Dendritic cell treated with granulocyte-macrophage colony-stimulating factor and Interleukin-4, amounts not matched to agents 40 ng/mL and 50 ng/mL, for 4 days (primary cell): ENCODE measurements around the gene FNDC11.

Experiments used
- H3K27ac Mint-ChIP-seq: one replicate; pipeline ENCODE4 v1.8.0; 2022; ENCODE audit warnings: mild to moderate bottlenecking, mixed read lengths
- H3K27me3 Mint-ChIP-seq: one replicate; pipeline ENCODE4 v1.8.0; 2022; ENCODE audit warnings: mild to moderate bottlenecking, mixed read lengths
- H3K36me3 Mint-ChIP-seq: one replicate; pipeline ENCODE4 v1.8.0; 2022; ENCODE audit warnings: low read depth, mixed read lengths
- H3K4me1 Mint-ChIP-seq: one replicate; pipeline ENCODE4 v1.8.0; 2022; ENCODE audit warnings: low read depth, mixed read lengths
- H3K4me3 Mint-ChIP-seq: one replicate; pipeline ENCODE4 v1.8.0; 2022; ENCODE audit warnings: mild to moderate bottlenecking, moderate library complexity, mixed read lengths
- H3K9me3 Mint-ChIP-seq: one replicate; pipeline ENCODE4 v1.8.0; 2022; ENCODE audit warnings: mixed read lengths
- intact Hi-C: fragments of 100-400 bp; cut with micrococcal nuclease; formaldehyde crosslinking; loops from one replicate; pipeline ENCODE4 v1.15.0; 2022

Gene FNDC11

DNA sequence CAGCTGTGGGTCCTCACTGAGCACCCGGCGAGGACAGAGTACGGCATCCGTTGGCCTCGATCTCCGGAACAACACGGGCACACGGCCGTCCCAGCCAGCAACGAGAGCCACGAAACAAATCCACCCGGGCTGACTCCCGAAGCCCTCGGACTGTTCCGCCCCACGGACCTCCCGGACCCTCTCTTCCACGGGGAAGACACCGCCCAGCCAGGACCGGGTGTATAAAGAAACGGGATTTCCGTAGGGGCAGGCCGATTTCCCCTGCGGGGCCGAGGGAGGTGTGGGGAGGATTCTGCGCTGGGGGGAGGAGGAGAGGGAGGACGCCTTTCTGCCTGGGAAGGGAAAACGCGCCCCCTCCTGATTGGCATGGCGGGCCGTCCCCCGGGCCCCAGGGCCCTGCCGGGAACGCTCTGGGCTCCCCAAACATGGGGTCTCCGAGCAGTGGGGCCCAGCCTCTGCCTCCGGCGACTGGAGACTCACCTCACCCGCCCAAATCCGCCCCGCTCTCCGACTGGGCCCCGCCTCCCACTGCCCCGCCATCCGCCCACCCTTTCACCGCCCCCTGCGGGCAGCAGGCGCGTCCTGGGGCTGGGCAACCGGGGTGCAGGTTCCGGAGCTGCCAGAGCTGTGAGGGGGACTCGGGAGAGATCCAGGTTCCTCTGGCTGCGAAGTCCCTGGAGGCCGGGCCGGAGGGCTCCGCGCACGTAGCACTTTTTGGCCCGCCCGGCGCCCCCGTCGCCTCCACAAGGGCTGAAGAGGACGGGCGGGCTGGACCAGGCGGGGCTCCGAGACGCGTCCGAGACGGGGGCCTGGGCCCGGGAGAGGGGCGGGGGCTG, 34.1 kb upstream of the FNDC11 start:
- peaks cover 32% of the 10 kb centered on the region for H3K4me1 Mint-ChIP-seq
- peak overlapping the region; percentile 69 for H3K4me3 Mint-ChIP-seq
- H3K27me3 Mint-ChIP-seq: peaks cover 45% of the 10 kb centered on the region
- H3K27ac Mint-ChIP-seq: peak overlapping the region; percentile 17
- intact Hi-C loops: loop anchor here (2.0 kb wide), 1 partner anchor 17 kb away; the partner anchor contains the start of gene PTK6
- H3K9me3 Mint-ChIP-seq: peaks cover 21% of the 10 kb centered on the region
- H3K36me3 Mint-ChIP-seq: peaks cover 33% of the 10 kb centered on the region

DNA sequence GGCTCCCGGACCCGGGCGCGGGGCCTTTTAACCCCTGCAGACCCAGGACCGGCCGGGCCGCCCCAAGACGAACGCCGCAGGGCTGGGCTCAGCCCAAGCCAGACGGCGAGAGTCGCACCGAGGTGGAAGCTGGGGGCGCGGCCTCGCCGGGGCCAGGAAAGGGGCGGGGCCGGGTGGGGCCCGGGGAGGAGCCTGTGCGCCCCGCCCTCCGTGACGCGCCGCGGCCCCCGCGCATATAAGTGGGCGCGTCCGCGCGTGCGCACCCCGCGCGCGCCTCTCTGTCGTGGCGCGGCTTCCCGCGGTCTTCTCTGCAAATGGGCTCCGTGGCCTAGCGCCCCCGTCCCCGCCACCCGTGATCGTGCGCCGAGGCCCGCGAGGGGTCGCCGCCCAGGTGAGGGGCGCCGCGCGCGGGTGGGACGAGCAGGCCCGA, 33.4 kb upstream of the FNDC11 start, which contains the start of gene PPDPF:
PPDPF (plus strand) TSS at position 262 of the 430 bp plus-strand sequence. CDS start 544 bp downstream, outside the sequence.
- Mint-ChIP-seq H3K4me3 (peak within 1 kb of the TSS; percentile 81), H3K27me3 (peaks cover 39% of the 10 kb centered on the region), H3K36me3 (peaks cover 33% of the 10 kb centered on the region), H3K9me3 (peaks cover 16% of the 10 kb centered on the region), H3K27ac (peak within 1 kb of the TSS; percentile 85), H3K4me1 (peaks cover 32% of the 10 kb centered on the region)
- intact Hi-C loops: loop anchor here (2.0 kb wide), 1 partner anchor 16 kb away; the partner anchor contains the start of gene PTK6

DNA sequence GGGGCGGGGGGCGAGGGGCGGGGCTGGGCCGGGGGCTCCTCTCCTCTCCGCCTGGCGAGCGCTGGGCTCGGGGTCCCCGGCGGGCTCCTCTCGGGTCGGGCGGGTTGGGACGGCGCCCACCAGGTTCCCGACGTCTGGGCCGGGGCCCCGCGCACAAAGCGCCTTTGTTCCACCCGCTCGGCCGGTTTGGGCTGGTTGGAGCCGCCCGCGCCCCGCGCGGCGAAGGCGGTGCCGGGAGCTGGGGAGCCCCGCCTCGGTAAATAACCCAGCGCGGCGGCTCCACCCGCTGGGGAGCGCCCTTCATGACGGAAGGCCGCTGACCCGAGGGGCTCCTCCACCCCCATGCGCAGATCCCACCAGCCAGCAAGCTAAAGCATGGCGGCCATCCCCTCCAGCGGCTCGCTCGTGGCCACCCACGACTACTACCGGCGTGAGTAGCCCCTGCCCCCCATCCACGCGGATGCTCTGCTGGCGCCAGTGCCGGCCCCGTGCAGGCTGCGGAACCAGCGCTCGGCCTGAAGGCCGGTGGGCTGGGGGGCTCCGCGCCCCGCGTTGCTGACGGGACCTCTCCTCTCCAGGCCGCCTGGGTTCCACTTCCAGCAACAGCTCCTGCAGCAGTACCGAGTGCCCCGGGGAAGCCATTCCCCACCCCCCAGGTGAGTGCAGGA, 32.9 kb upstream of the FNDC11 start:
- Mint-ChIP-seq H3K9me3 (peaks cover 16% of the 10 kb centered on the region), H3K36me3 (peaks cover 33% of the 10 kb centered on the region), H3K27ac (peak overlapping the region; percentile 85), H3K4me3 (peak overlapping the region; percentile 81), H3K4me1 (peaks cover 38% of the 10 kb centered on the region), H3K27me3 (peaks cover 35% of the 10 kb centered on the region)
- intact Hi-C loops: loop anchor here (2.0 kb wide), 1 partner anchor 16 kb away; the partner anchor contains the start of gene PTK6

DNA sequence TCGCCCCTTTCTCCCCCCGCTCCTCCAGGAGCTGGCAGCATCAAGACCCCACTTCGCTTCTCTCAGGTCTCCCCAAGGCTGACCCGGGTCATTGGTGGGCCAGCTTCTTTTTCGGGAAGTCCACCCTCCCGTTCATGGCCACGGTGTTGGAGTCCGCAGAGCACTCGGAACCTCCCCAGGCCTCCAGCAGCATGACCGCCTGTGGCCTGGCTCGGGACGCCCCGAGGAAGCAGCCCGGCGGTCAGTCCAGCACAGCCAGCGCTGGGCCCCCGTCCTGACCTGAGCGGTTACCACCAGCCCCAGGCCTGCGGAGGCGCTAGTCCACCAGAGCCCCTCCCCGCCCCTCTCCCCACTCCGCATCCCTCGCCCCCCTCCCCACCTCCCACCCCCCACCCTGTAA, 32.4 kb upstream of the FNDC11 start:
- peaks cover 38% of the 10 kb centered on the region for H3K27me3 Mint-ChIP-seq
- H3K9me3 Mint-ChIP-seq: peaks cover 16% of the 10 kb centered on the region
- peaks cover 33% of the 10 kb centered on the region for H3K36me3 Mint-ChIP-seq
- peak overlapping the region; percentile 85 for H3K27ac Mint-ChIP-seq
- intact Hi-C loops: loop anchor here (2.0 kb wide), 1 partner anchor 15 kb away; the partner anchor contains the start of gene PTK6
- peak overlapping the region; percentile 81 for H3K4me3 Mint-ChIP-seq
- H3K4me1 Mint-ChIP-seq: peaks cover 40% of the 10 kb centered on the region

DNA sequence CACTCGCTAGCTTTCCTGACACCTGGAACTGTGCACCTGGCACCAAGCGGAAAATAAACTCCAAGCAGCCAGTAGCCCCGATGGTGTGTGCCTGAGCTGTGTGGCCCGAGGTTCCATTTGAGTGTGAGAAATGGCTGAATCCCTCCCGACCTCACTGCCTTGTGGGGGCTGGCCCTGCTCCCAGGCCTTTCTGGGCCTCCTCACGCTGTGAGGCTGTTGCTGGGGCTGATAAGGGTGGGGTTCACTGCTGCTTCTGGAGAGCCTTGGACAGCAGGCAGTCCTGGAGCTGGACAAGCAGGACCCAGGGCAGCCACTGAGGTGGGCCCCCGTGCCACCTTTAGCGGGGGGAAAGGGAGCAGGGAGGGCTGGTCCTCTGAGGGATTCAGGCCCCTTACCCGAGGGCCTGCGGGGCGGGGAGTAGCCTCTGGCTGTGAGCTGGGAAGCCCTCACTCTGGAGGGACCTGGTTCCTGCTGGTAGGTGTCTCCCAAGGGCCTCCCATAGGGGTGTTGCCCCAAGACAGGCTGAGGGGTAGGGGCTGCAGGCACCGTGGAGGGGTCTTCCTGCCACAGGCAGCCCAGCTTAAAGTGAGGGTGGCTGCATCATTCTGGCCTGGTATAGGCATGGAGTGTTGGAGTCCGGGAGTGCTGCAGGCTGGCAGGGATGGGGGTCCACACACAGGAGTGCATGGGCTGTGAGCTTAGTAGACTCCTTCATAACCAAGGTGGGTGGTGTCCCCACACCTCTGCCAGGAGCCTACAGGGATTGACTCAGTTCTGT, 31.7 kb upstream of the FNDC11 start:
- Mint-ChIP-seq H3K9me3 (peaks cover 16% of the 10 kb centered on the region), H3K4me3 (peak overlapping the region; percentile 51), H3K4me1 (peaks cover 40% of the 10 kb centered on the region), H3K27me3 (peaks cover 38% of the 10 kb centered on the region), H3K27ac (peak overlapping the region; percentile 22), H3K36me3 (peaks cover 39% of the 10 kb centered on the region)
- intact Hi-C loops: no loop called here

DNA sequence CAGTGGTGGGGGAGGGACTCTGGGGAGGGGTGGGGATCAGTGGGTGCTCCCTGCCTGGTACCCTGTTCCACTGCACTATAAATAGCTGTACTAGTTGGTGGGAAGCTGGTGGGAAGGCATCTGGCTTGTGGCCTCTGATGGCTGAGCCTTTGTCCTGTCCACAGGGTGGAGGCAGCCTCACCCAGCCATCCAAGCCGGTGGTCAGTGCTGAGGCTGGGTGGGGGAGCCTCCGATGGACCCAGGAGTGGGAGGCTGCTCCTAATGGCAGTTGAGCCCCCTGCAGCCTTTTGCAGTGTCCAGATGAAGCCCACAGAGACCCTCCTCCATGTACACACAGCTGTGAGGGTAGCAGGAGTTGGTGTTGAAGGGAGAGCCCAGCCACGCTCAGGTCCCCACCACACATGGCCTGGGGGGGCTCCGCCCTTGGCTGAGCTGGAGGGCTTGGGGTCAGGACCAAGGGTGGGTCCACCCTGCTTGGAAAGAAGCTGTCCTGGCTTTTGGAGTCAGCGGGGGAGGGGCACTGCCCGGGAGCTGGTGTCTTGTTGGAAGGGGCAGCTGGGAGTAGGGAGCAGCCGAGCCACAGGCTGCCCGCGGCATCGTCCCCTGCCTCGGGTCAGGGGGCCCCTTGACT, 30.9 kb upstream of the FNDC11 start:
- peaks cover 40% of the 10 kb centered on the region for H3K4me1 Mint-ChIP-seq
- no peak overlapping the region for H3K27ac Mint-ChIP-seq
- intact Hi-C loops: no loop called here
- H3K27me3 Mint-ChIP-seq: peaks cover 29% of the 10 kb centered on the region
- no peak overlapping the region for H3K4me3 Mint-ChIP-seq
- peaks cover 40% of the 10 kb centered on the region for H3K36me3 Mint-ChIP-seq
- peaks cover 16% of the 10 kb centered on the region for H3K9me3 Mint-ChIP-seq

DNA sequence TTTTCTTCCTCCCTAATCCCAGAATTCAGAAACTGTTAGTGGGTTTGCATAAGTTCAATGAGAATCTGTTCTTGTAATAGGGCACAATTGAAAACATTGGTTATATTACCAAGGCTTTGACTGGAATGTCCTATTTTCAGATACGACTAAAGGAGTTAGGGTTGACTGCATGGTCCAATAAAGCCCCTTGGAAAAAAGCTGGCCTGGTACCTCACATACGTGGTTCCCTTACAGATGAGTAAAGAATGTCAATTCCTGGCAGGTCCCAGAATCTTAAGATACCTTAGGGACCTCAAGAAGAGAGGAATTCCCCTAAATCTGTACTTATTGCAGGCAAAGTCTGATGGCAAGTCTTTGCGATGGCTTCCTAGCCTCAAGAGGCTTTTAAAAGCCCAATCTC, 28.8 kb upstream of the FNDC11 start:
- Mint-ChIP-seq H3K4me3 (no peak overlapping the region), H3K4me1 (peaks cover 29% of the 10 kb centered on the region), H3K36me3 (peaks cover 48% of the 10 kb centered on the region), H3K27me3 (peaks cover 25% of the 10 kb centered on the region), H3K9me3 (peaks cover 16% of the 10 kb centered on the region), H3K27ac (no peak overlapping the region)
- intact Hi-C loops: no loop called here

DNA sequence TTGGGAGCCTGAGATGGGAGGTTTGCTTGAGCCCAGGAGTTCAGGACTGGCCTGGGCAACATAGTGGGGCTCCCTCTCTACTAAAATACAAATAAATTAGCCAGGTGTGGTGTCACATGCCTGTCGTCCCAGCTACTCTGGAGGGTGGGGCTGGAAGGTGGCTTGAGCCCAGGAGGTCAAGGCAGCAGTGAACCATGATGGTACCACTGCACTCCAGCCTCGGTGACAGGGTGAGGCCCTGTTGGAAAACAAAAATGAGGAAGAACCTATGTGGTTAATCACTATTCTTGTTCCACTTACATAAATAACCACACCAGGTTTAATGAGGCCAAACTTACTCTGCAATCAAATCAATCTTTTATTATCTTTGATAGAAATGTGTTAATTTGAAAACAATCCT, 28.0 kb upstream of the FNDC11 start:
- Mint-ChIP-seq H3K9me3 (peaks cover 16% of the 10 kb centered on the region), H3K4me1 (peaks cover 29% of the 10 kb centered on the region), H3K27ac (no peak overlapping the region), H3K36me3 (peaks cover 46% of the 10 kb centered on the region), H3K27me3 (peaks cover 29% of the 10 kb centered on the region), H3K4me3 (no peak overlapping the region)
- intact Hi-C loops: no loop called here

DNA sequence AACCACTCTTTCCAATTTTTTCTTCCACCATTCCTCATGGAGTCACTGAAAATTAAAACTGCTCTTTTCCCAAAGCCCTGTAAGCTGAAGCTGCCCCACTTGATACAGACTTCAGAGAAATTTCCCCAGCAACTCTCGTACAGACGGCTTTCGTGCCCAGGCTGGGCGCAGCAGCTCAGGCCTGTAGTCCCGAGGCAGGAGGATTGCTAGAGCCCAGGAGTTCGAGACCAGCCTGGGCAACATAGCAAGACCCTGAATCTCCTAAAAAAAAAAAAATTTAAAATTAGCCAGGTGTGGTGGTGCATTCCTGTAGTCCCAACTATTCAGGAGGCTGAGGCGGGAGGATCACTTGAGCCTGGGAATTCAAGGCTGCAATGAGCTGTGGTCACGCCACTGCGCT, 26.8 kb upstream of the FNDC11 start:
- Mint-ChIP-seq H3K9me3 (peaks cover 16% of the 10 kb centered on the region), H3K4me3 (no peak overlapping the region), H3K27ac (no peak overlapping the region), H3K36me3 (peaks cover 39% of the 10 kb centered on the region), H3K4me1 (peaks cover 20% of the 10 kb centered on the region), H3K27me3 (peaks cover 30% of the 10 kb centered on the region)
- intact Hi-C loops: no loop called here

DNA sequence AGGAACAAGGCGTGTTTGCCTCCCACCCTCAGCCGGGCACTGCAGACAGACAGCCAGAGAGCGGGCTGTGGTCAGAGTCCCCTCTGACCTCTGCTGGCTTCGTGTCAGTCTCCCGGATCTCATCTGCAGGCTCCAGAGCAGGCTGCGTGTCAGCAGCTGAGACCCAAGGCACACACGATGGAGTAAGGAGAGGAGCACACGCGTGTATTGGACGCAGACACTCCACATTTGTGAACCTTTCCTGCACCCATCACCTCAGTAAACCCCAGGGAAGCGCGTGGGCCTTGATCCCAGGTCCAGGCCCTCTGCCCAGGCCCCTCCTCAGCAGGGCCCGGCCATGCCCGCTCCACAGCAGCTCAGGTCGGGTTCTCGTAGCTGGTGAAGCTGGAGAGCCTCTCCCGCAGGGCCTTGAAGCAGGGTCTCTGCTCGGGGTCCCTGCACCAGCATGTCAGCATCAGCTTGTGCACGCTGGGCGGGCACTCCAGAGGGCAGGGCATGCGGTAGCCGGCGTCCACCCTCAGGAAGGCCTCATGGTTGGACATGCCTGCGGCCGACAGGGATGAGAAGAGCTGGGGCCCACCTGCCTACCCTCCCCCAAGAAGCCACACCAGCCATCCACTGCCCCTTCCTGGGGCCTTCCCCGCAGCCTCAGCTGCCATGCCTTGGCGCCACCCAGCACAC, 24.6 kb upstream of the FNDC11 start:
- Mint-ChIP-seq H3K4me3 (no peak overlapping the region), H3K9me3 (no peaks in the 10 kb centered on the region), H3K27me3 (peaks cover 25% of the 10 kb centered on the region), H3K4me1 (peaks cover 8% of the 10 kb centered on the region), H3K27ac (no peak overlapping the region), H3K36me3 (peaks cover 22% of the 10 kb centered on the region)
- intact Hi-C loops: no loop called here

DNA sequence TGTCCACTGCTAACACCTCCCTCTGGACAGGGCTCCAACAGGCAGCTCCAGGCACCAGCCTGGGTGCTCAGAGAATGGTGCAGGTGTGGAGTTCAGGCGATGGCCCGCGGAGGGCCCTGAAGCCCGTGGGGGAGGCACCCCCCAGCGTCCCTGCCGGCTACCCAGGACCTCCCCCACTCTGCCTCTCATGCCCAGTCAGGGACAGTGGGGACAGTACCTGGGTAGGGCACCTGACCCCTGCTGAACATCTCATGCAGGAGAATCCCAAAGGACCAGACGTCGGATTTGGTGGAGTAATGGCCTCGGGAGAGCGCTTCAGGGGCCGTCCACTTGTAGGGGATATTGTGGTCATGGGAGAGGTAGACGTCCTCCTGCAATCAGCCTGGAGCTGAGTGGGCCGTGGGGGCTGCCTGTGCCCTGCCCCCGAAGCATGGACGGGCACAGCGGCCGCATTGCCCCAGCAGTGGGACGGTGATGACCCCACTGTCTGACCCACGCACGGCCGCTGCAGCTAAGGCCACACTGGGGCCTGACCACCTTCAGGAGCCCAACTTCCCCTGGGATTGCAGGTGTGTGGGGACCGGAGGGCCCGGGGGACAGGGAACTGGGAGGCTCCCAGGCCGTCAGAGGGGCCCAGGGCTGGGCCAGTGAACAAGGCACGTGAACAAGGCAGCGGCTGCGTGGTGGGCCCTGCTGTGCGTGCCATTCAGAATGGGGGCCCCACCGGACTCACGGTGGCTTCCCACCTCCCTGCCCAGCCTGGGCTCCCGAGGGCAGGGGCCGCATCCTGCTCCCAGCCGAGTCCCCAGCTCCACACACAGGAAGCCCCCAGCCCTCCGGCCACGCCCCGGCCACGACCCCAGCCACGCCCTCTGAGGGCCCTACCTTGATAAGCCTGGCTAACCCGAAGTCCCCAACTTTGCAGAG, 23.8 kb upstream of the FNDC11 start:
- no peaks in the 10 kb centered on the region for H3K9me3 Mint-ChIP-seq

DNA sequence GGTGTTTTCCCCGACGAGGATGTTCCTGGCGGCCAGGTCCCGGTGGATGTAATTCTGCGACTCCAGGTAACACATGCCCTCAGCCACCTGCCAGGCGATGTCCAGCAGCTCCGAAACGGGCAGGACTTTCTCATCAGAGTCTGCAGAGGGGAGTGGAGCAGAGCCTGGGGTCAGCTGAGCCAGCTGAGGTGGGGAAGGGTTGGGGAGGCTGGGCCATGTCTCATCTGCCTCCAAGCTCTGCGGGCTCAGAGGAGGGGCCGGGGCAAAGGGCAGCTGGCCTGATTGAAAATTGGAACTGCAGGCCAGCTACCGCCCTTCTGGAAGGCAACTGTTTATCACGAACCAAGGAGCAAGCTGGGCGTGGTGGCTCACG, 23.2 kb upstream of the FNDC11 start:
- Mint-ChIP-seq H3K27ac (no peak overlapping the region), H3K27me3 (peaks cover 29% of the 10 kb centered on the region), H3K4me3 (no peak overlapping the region), H3K4me1 (peaks cover 9% of the 10 kb centered on the region), H3K9me3 (no peaks in the 10 kb centered on the region), H3K36me3 (peaks cover 26% of the 10 kb centered on the region)
- intact Hi-C loops: loop anchor here (10.0 kb wide), 1 partner anchor 324 kb away; no protein-coding TSS in a partner anchor

More for the DNA sequence above, 23.8 kb upstream of the FNDC11 start:
- intact Hi-C loops: loop anchor here (10.0 kb wide), 1 partner anchor 325 kb away; no protein-coding TSS in a partner anchor
- peaks cover 26% of the 10 kb centered on the region for H3K27me3 Mint-ChIP-seq
- peaks cover 23% of the 10 kb centered on the region for H3K36me3 Mint-ChIP-seq
- H3K4me1 Mint-ChIP-seq: peaks cover 9% of the 10 kb centered on the region
- no peak overlapping the region for H3K27ac Mint-ChIP-seq
- no peak overlapping the region for H3K4me3 Mint-ChIP-seq
